Left forelimb (tissue), 1 donor: ENCODE results near the gene ORMDL3.
A peak's percentile ranks its signal among the peaks of the same experiment; 100 is the strongest.
"Not testable (repeated sequence)": the region's sequence is repeated elsewhere in the genome, so short reads cannot be mapped to it uniquely, and the experiment has no call there.

Experiments
- DNase-seq: peaks from one replicate; pipeline ENCODE4 v3.0.0-alpha.2; 2018; ENCODE audit warnings: low spot score

The ORMDL3 gene

GRCh38 chr17:39949028-39949427, 21.6 kb upstream of the ORMDL3 start:
- no peak for DNase-seq

GRCh38 chr17:39948489-39948828, 21.1 kb upstream of the ORMDL3 start:
- not testable (repeated sequence) for DNase-seq

- no peak for DNase-seq
Observed at GRCh38 chr17:39946551-39947330, 19.3 kb upstream of the ORMDL3 start.

GRCh38 chr17:39944393-39944711, 17.0 kb upstream of the ORMDL3 start:
- no peak for DNase-seq

- DNase-seq, result no peak
Observed at GRCh38 chr17:39943702-39944392, 16.4 kb upstream of the ORMDL3 start.

- DNase-seq, result no peak
Observed at GRCh38 chr17:39939588-39940419, 12.4 kb upstream of the ORMDL3 start.

GRCh38 chr17:39939106-39939505, 11.7 kb upstream of the ORMDL3 start:
- no peak for DNase-seq

- no peak for DNase-seq
Observed at GRCh38 chr17:39938140-39938869, 10.9 kb upstream of the ORMDL3 start.

- no peak for DNase-seq
Observed at GRCh38 chr17:39937447-39937846, 10.0 kb upstream of the ORMDL3 start.

GRCh38 chr17:39935909-39936308, 8.5 kb upstream of the ORMDL3 start:
- DNase-seq, result no peak

GRCh38 chr17:39934324-39934723, 6.9 kb upstream of the ORMDL3 start:
- DNase-seq, result no peak

GRCh38 chr17:39933912-39934311, 6.5 kb upstream of the ORMDL3 start:
- no peak for DNase-seq

GRCh38 chr17:39929646-39930407, 2.4 kb upstream of the ORMDL3 start:
- no peak for DNase-seq

- DNase-seq, result no peak
Observed at GRCh38 chr17:39928858-39929645, 1.7 kb upstream of the ORMDL3 start.

- DNase-seq, result no peak
Observed at GRCh38 chr17:39927929-39928857, 792 bp upstream of the ORMDL3 start.

- DNase-seq, result peak; percentile 70
Observed at GRCh38 chr17:39926588-39927100, 757 bp downstream of the ORMDL3 start.

GRCh38 chr17:39926135-39926587, 1.2 kb downstream of the ORMDL3 start:
- DNase-seq, result no peak

GRCh38 chr17:39925282-39926134, 1.9 kb downstream of the ORMDL3 start:
- DNase-seq, result no peak
